ENCODE data around the gene HOXD9.

The HOXD9 gene

DNA sequence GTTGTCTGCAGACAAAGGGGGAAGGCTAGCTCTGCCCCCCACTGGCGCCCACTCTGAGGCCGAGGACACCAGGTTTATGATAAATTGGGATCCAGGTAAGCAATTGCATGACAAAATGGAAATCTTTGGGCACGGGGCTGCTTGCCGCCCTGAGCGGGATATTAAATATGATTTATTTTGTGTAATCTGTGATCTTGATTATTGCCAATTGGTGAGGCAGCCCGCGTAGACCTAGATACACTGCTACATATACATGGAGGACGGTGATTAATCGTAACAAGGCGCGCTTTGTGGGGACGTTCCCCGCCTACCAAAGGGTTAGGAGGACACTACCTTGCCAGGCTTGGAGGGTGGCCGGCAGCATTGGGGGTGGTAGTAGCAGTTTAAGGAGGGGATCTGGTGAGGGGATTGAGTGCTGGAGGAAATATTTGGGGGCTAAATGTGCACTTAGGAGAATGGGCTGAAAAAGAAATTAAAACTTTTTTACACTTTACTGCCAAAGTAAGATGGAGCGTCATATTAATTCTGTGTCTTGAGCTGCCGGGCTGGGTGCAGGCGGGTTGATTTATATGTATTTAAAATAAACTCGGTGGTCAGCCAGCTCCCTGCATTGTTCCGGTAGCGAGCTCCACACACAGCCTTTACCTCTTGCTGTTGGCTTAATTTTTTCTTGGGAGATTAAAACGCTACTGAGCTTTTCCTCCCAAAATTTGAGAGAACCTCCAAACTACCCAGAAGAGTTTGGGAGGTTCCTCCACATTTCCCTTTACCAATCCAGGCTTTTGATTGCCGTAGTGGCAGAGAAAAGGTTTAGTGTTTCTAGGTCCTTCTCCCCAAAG lies 38.7 kb downstream of the HOXD9 start:
- no peak for TF ChIP-seq CTCF (IDR thresholded peaks at IDR 0.05; ENCODE audit: low read depth, low read length)
- no peak overlapping the region for H3K4me3 ChIP-seq (ENCODE audit: low read depth, low read length)
- no peak for DNase-seq (ENCODE audit: low read depth, low spot score)
- in situ Hi-C loops (cut with HindIII; ENCODE audit: low sequenced_read_pairs) = no loop called here

GRCh38 chr2:176161825-176162626 lies 39.5 kb downstream of the HOXD9 start:
- TF ChIP-seq CTCF (IDR thresholded peaks at IDR 0.05; ENCODE audit: low read depth, low read length) = no peak
- H3K4me3 ChIP-seq (ENCODE audit: low read depth, low read length) = peak overlapping the region; percentile 2
- peak; percentile 59 for DNase-seq (ENCODE audit: low read depth, low spot score)
- in situ Hi-C loops (cut with HindIII; ENCODE audit: low sequenced_read_pairs) = no loop called here

- no peak overlapping the region for H3K4me3 ChIP-seq (ENCODE audit: low read depth, low read length)
- no peak for TF ChIP-seq CTCF (IDR thresholded peaks at IDR 0.05; ENCODE audit: low read depth, low read length)
- no peak for DNase-seq (ENCODE audit: low read depth, low spot score)
- in situ Hi-C loops (cut with HindIII; ENCODE audit: low sequenced_read_pairs) = no loop called here
Observed at GRCh38 chr2:176162911-176163671, 40.6 kb downstream of the HOXD9 start.

GRCh38 chr2:176163672-176164056 lies 41.1 kb downstream of the HOXD9 start:
- no peak for TF ChIP-seq CTCF (IDR thresholded peaks at IDR 0.05; ENCODE audit: low read depth, low read length)
- in situ Hi-C loops (cut with HindIII; ENCODE audit: low sequenced_read_pairs) = no loop called here
- H3K4me3 ChIP-seq (ENCODE audit: low read depth, low read length) = no peak overlapping the region
- no peak for DNase-seq (ENCODE audit: low read depth, low spot score)

DNA sequence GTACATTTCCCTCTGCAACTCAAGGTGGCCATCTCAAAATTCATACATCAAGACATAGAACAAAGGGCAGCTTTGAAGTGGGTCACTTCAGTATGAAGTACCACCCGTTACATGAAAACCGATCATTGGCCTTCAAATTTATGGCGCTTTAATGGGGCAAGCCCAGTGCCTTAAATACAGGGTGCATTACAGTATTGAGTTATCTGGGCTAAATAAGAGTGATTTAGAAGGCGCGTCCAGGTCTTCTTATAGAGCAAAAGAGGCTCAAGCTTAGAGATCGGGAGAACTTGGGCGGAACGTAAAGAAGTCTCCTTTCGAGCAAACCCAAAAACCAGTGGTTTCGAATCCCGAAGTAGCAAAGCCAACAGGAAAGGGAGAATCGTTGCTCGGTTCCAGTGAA lies 41.7 kb downstream of the HOXD9 start:
- no peak overlapping the region for H3K4me3 ChIP-seq (ENCODE audit: low read depth, low read length)
- no peak for TF ChIP-seq CTCF (IDR thresholded peaks at IDR 0.05; ENCODE audit: low read depth, low read length)
- in situ Hi-C loops (cut with HindIII; ENCODE audit: low sequenced_read_pairs) = no loop called here
- DNase-seq (ENCODE audit: low read depth, low spot score) = no peak

DNA sequence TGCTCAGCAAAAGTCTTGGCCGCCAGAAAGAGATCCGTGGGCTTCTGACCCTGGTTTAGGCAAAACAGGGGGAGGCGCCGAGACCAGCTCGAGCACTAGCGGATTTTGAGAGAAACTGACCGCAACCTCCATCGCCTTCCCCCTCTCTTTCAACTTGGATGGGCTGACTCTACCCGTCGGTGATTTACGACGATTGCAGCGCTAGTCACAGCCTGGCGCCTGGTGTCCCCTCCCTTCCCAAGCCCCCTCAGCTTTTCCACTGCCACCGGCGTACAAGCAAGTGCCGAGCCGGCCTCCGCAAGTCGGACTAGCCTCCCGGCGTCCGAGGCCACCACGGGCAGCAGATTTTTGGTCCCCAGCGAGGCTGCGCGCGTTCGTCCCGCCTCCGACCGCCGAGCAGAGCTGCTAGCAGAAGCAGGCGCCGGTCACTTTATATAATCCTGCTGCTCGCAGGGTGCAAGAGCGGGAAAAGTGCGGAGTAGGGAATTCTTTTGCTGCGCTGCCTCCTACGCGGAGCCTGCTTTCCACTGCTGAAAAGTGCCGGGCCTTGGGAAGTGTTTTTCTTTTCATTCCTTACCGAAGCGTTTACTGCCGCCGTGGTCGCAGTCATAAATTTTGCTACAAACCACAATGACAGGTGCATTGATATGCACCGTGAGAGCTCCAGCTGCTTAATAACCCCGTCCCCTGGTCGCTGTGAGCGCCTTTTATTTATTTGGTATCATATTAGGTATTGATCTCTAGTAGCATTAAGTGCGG lies 42.3 kb downstream of the HOXD9 start:
- in situ Hi-C loops (cut with HindIII; ENCODE audit: low sequenced_read_pairs) = no loop called here
- DNase-seq (ENCODE audit: low read depth, low spot score) = no peak
- no peak for TF ChIP-seq CTCF (IDR thresholded peaks at IDR 0.05; ENCODE audit: low read depth, low read length)
- H3K4me3 ChIP-seq (ENCODE audit: low read depth, low read length) = no peak overlapping the region
